ENCODE data around the gene HLA-G.

- TF ChIP-seq CTCF (IDR thresholded peaks at IDR 0.05) (no peak), POLR2AphosphoS5 (IDR thresholded peaks at IDR 0.05) (no peak), POLR2A (IDR thresholded peaks at IDR 0.05; ENCODE audit: low read depth) (no peak), EP300 (IDR thresholded peaks at IDR 0.05) (no peak)
Observed at GRCh38 chr6:29831776-29832175, 4.2 kb downstream of the HLA-G start.
